Stimulated activated CD4-positive, alpha-beta T cell treated with anti-CD3 and anti-CD28 coated beads, TNF-alpha, amount 100 ng/mL, for 24 hours (primary cell): ENCODE measurements around the gene PSMB5.

Experiments used
- DNase-seq, 3 experiments: peaks; one replicate each; pipeline ENCODE4 v3.0.0-alpha.2; 2020; ENCODE audit warnings: low read depth in 3 of 3

PSMB5 gene

GRCh38 chr14:23058654-23059504 is 24.2 kb upstream of the PSMB5 start:
- no peak for DNase-seq

DNA sequence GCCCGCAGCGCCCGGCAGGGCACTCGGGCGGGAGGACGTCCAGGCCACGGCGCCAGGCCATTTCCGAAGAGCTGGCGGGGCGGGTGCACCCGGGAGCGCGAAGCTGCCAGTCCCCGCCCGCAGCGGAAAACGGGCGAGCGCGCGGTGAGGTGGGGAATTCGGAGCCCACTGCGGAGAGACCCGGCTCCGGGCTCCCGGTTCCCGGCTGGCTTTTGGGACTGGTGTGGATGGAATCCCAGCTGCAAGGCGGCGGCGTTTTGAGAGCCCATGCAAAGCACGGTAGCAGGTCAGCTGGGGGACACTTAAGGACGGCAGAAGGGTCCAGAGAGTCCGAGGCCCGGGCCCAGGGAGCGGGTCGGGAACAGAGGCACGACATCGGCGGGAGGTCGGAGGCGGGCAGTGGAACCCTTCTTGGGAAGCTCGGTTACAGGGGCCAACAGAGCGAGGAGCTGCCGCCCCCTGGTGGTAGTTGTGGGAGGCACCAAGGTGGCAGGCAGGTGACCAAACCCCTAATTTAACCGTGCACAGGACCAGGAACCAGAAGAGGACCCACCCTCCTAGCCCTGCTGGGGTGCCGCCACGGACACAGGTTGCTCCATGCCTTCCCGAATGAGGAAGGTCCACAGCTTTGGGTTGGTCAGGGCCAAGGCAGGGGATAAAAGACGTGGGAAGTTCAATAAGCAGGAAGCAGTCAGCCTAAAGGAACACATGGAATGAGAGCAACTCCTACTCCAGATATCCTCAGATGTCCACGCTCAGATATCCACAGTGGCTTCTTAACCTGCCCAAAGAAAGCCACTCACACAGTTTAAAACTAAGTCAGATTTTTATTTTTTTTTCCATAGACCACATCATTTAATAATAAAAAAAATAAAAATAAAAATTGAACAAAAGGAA is 23.3 kb upstream of the PSMB5 start:
- DNase-seq: peak; percentile 73 to 89 (median 75)

- DNase-seq: peak in 2 of 3 experiments; percentile 25 to 74
Observed at GRCh38 chr14:23056956-23057756, 22.5 kb upstream of the PSMB5 start, which contains the start of gene CDH24. Gene CDH24, minus strand, starts transcription at chr14:23057520. Its CDS starts 1,787 bp downstream, at chr14:23055733.

DNA sequence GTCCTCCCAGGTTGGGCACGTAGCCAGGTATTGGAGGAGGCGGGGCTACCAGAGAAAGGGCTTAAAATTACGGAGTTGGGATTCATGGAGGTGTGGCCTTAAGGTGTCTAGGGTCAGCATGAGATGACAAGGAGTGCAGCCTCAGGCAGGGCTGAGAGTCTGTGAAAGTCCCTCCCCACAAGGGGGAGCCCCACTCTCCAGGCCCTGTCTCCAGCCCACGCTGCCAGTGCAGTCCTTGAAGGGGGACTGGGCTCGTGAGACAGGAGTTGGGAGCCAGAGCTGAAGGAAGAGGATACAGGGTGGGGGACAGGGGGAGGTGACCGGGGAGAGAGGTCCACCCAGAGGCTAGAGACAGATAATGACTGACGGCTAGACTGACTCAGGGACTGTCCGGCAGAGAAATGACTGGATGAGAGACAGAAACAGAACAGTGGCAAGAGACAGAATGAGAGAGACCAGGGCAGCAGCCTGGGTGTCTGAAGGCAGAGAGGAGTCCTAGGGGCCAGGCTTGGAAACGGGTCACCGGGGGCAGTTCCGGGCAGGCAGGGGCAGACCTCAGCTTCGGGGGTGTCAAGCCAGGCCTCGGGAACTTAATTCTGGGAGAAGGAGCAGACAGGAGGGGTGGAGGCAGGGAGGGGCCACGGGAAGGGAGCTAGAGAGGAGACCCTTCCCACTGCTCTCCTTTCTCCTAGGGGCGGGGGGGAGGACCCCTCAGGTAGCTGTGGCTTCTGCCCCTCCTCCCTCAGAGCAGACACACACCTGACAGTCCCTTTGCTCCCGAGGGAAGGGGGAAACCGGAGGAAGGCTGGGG is 21.6 kb upstream of the PSMB5 start:
- peak; percentile 38 to 66 (median 44) for DNase-seq

- no peak for DNase-seq
Observed at GRCh38 chr14:23055621-23056144, 21.0 kb upstream of the PSMB5 start.

- no peak for DNase-seq
Observed at GRCh38 chr14:23055147-23055550, 20.4 kb upstream of the PSMB5 start.

DNA sequence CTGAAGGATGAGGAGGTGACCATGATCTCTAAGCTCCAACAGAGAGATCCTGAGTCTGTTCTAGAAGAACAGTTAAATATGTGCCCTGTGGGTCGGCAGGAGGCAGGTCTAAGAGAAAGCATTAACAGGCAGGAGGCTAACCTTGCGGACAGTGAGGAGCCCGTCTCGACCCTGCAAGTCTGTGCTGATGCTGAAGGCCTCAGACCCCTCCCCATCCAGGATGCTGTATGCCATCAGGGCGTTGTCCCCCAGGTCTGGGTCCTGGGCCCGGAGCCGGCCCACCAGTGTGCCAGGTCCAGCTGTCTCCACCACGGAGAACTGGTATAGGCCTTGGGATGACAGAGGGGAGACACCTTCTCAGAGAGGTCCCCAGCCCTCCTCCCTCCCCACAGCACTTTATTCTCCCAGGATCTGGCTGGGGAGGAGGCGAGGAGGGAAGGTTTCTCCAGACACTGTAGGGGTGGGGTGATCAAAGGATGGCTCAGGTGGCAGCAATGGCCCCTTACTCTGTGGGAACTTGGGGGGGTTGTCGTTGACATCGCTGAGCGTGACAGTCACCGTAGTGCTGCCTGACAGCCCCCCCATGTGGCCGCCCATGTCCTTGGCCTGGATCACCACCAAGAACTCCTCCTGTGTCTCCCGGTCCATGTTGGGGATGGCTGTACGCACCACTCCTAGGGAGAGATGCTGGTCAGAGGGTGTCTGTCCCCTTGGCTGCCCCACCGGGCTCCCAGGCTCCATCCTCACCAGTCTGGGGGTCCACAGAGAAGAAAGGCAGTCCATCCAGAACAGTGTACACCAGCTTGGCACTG is 19.5 kb upstream of the PSMB5 start:
- DNase-seq: peak in 1 of 3 experiments; percentile 31

GRCh38 chr14:23053426-23053825 is 18.7 kb upstream of the PSMB5 start:
- DNase-seq: no peak

DNA sequence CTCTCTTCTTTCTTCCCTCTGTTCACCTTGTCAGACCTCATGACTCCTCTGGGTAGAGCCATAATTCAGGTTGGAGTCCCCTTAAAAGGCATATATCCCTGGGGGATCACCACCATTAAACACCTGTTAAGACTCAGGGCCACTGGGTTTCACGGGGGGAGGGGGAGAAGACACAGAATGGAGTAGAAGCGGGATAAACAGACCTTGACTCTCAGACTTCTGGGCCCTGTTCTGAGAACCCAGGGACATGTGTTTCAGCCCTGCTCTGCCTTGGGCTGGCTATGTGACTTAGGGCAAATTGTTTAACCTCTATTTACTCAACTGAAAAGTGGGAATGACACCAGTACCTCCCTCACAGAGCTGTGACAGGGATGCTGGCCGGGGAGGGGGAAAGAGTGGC is 18.0 kb upstream of the PSMB5 start:
- DNase-seq: no peak

- DNase-seq: no peak
Observed at GRCh38 chr14:23052182-23052623, 17.5 kb upstream of the PSMB5 start.

- DNase-seq: no peak
Observed at GRCh38 chr14:23051141-23052057, 16.7 kb upstream of the PSMB5 start.

DNA sequence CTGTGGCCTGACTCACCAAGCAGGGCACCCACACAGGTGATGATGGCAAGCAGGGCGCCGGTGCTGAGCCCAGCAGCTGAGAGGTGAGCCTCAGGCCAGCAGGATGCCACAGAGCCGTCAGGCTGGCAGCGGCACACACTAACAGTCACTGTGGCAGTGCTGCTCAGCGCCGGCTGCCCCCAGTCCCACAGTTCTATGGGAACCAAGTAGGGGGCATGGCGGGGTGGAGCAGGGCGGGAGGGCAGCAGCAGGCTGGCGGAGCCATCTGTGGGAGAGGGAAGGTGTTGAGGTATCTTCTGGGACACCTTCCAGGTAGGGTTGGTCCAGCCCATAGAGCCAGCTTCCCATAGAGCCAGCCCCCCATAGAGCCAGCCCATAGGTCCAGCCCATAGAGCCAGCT is 14.3 kb upstream of the PSMB5 start:
- no peak for DNase-seq

DNA sequence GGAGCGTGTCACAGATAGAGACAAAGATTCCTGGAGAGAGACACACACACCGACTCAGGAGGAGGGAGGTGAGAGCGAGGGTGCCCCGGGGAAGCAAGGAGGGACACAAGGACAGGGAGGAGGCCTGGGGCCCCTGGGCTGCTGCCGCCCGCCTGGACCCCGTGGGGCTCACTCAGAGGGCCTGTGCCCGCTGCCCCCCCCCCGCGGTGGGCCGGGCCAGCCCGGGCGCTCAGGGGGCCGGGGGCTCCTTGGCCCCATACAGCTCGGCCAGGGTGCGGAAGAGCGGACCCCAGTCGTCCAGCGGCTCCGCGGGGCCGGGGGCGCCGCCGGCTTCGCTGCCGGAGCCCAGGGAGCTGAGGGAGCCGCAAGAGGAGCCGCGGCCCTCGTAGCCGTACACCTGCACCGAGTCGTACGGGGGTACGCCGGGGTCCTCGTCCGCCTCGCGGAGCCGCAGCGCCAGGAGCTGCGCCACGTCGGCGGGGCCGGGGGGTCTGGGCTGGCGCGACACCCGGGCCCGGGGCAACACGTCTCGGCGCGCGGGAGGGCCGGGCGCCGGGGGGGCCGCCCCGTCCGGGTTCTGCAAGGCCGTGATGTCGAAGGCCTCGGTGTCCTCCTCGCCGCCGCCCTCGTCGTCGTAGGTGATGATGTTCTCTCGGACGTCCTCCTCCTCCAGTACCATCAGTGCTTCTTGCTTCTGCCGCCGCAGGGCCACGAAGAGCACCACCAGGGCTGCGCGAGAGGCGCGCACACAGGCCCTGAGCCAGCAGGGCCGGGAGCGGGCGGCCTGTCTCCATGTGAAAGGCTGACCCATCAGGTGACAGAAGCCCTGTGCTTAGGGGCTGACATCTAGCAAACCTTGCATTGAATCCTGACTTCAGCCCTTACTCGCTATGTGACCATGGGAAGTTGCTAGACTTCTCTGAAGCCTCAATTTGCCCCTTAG is 13.3 kb upstream of the PSMB5 start:
- DNase-seq: no peak

DNA sequence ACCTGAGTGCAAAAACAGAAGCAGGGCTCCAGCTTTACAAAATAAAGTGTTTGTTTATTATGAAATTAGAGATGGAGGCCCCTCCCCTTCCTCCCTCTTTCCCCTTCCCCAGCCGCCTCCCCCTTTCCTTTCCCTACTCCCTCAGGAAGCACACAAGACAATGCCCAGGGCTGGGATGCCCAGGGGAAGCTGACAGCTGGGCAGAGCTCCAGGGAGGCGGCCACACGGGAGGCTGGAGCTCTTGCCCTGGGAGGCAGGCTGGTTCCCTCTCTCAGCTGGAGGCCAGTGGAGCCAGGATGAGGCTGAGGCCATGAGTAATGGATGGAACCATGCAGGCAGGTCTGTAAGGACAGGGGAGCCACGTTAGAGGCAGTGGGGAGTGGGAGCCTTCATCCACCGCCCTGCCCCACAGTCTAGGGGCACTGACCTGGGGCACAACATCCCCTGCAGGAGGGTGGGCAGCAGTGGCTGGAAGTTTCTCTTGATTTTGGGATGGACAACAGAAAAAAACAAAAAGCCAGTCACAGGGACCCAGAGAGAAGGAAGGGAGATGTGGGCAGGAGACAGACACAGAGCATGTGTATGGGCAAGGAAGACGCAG is 12.4 kb upstream of the PSMB5 start:
- DNase-seq: no peak

DNA sequence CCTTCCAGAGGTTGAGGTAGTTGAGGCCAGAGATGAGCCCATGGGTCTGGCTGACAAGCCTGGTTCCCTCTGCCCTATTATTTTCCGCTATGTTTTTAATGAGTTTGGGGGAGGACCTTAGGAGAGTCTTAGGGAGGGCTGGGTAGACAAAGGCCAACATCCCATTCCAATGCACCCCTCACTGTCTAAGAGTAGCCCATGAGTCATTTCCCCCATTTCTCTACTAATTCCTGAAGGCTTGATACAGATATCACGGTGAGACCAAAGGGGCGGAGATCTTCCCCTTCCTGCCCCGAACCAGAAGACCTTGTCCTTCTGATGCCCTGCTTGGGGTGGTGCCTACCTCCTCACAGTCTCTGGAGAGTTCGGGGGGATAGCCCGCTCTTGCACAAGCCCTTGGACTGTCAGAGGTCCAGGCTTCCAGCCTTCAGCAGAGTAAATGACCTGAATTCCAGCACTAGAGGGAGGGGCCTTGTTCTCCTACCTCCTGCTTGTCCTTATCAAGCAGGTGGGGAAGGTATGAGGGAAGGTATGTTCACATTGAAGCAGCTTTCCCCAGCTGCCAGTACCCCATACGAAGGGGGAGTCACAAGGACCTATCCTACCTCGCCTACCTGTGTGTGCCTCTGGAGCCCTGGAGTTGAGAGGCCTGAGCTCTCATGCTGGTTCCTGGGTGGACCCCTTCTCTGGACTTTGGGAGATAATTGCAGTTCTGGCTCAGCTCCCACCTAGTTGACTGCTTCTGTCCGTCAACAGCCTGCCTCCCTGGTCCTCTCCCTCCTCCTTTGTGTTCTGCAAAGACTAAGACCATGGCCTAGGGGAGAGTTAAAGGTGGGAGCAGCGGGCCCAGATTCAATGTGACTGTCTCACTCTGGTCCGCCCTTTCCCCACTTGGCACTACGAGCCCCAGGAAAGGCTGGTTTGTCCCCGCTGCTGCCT is 11.0 kb upstream of the PSMB5 start:
- DNase-seq: no peak

GRCh38 chr14:23044840-23045239 is 10.1 kb upstream of the PSMB5 start:
- DNase-seq: no peak
